ENCODE data around the gene FOXO4. TPM values are rescaled to one million over a fixed set of nuclear protein-coding genes. Genes with fewer than 3 reads are reported as not detected.

FOXO4 gene
- total and polyA plus RNA-seq, 2 of the 13 experiments (the other 11 are each of a cell fraction or from before 2014, with no cell fraction given), result 5.1 to 5.7 TPM

GRCh38 chrX:71081330-71082123 is 14.1 kb upstream of the FOXO4 start (continued):
- peak; percentile 83 for TF ChIP-seq PAXIP1 (CRISPR knock-in tag; conservative IDR thresholded peaks at IDR 0.05)
- no peak for TF ChIP-seq ZNF160 (CRISPR knock-in tag; IDR thresholded peaks at IDR 0.05)
- TF ChIP-seq HOXA5 (CRISPR knock-in tag; IDR thresholded peaks at IDR 0.05), result no peak
- TF ChIP-seq CENPBD1 (CRISPR knock-in tag; IDR thresholded peaks at IDR 0.05; ENCODE audit: borderline replicate concordance, low read depth), result no peak
- peak; percentile 34; the same call in 1 of the 2 replicates for TF ChIP-seq NCOA2 (CRISPR knock-in tag; IDR thresholded peaks at IDR 0.05)
- no peak for TF ChIP-seq HOXD1 (CRISPR knock-in tag; IDR thresholded peaks at IDR 0.05)
- TF ChIP-seq HNF4A (CRISPR knock-in tag; IDR thresholded peaks at IDR 0.05), result peak; percentile 92
- TF ChIP-seq ZNF781 (CRISPR knock-in tag; IDR thresholded peaks at IDR 0.05; ENCODE audit: borderline replicate concordance, not compliant biosample characterization), result no peak
- no peak for TF ChIP-seq ZNF33A (CRISPR knock-in tag; IDR thresholded peaks at IDR 0.05; ENCODE audit: borderline replicate concordance)
- TF ChIP-seq NR1H2 (CRISPR knock-in tag; IDR thresholded peaks at IDR 0.05; ENCODE audit: borderline replicate concordance, low read depth), result no peak
- TF ChIP-seq HMGA1 (CRISPR knock-in tag; conservative IDR thresholded peaks at IDR 0.05), result no peak
- TF ChIP-seq ARID5B (CRISPR knock-in tag; IDR thresholded peaks at IDR 0.05), result peak; percentile 73
- TF ChIP-seq ZNF34 (CRISPR knock-in tag; IDR thresholded peaks at IDR 0.05; ENCODE audit: borderline replicate concordance), result no peak
- TF ChIP-seq ZNF550 (CRISPR knock-in tag; IDR thresholded peaks at IDR 0.05; ENCODE audit: borderline replicate concordance), result no peak
- peak; percentile 59 for TF ChIP-seq ASH2L (IDR thresholded peaks at IDR 0.05; ENCODE audit: insufficient read length, low read depth, low read length)
- TF ChIP-seq HMG20A (CRISPR knock-in tag; IDR thresholded peaks at IDR 0.05; ENCODE audit: borderline replicate concordance), result 0 out of 2 replicates have a peak, but pooled peaks have one; percentile 33
- no peak for TF ChIP-seq MEF2D (CRISPR knock-in tag; IDR thresholded peaks at IDR 0.05)
- TF ChIP-seq SOX5 (CRISPR knock-in tag; IDR thresholded peaks at IDR 0.05; ENCODE audit: borderline replicate concordance), result peak; percentile 15; the same call in 1 of the 2 replicates
- TF ChIP-seq SNAI1 (CRISPR knock-in tag; IDR thresholded peaks at IDR 0.05; ENCODE audit: borderline replicate concordance), result no peak
- TF ChIP-seq KDM6A (CRISPR knock-in tag; IDR thresholded peaks at IDR 0.05; ENCODE audit: low read depth), result 0 out of 2 replicates have a peak, but pooled peaks have one; percentile 21

Data from HepG2 (cell line).